Hepatocyte (in vitro differentiated cells): ENCODE results near the gene PHF20.

Experiments
- CTCF ChIP-seq: fragments of 200-600 bp; sonication (generic); IDR thresholded peaks from 2 replicates; pipeline ENCODE4 v1.5.1; 2016; ENCODE audit warnings: antibody characterized with exemption, mild to moderate bottlenecking; ENCODE audit not compliant: poor library complexity
- EZH2 ChIP-seq: fragments of 200-600 bp; sonication (generic); IDR thresholded peaks from 2 replicates; pipeline ENCODE4 v1.6.1; 2016; ENCODE audit warnings: antibody characterized with exemption, mild to moderate bottlenecking, borderline replicate concordance

- TF ChIP-seq EZH2 = no peak
- no peak for TF ChIP-seq CTCF
These were observed 4.8 kb downstream of the PHF20 start for GRCh38 chr20:35776513-35777101.
